K562 (cell line): ENCODE data around the gene PRKAR1B. TPM values are rescaled to one million over a fixed set of nuclear protein-coding genes. Genes with fewer than 3 reads are reported as not detected.

Source experiments
- ATAC-seq: fragments of 200-7000 bp; cut with Tn5 transposase; 3 replicates; pipeline ENCODE4 v1.9.1; 2020; ENCODE audit warnings: moderate library complexity
- BruUV-seq: library from RNA; stranded (reverse); fragments of 400-500 nt; replicated peaks from 2 replicates; lab custom pipeline; 2021; lab: Mats Ljungman, UMichigan
- CTCF ChIA-PET: fragments of 300-600 bp; formaldehyde crosslinking; extraction: SDS; loops from one replicate; lab custom pipeline; 2021; ENCODE audit warnings: low intra/inter-chr PET ratio; lab: Yijun Ruan, JAX
- POLR2A ChIA-PET: fragments of 300-600, 350-650 bp; sonication (Branson Sonifier 250); formaldehyde crosslinking; extraction: SDS; loops from one replicate; lab custom pipeline; 2021; ENCODE audit warnings: antibody characterized with exemption, inconsistent platforms; lab: Yijun Ruan, JAX
- DNase-seq, 4 experiments: peaks; one replicate each; pipeline versions ENCODE4 v3.0.0 to v3.0.0-alpha.2; 2011 to 2018; ENCODE audit warnings: low spot score in 3 of 4, mixed read lengths in 3 of 4; ENCODE audit errors: extremely low read depth in 1 of 4
- FAIRE-seq: peaks from 2 replicates; lab custom pipeline; 2011; peaks lifted over from hg19 to GRCh38; lab: Jason Lieb, UNC
- H2AFZ ChIP-seq: 2 replicates; pipeline ENCODE4 v1.6.0; 2011; ENCODE audit warnings: low read depth, low read length, control low read depth, inconsistent platforms
- H3K27ac ChIP-seq: fragments of 200-600 bp; 3 replicates; pipeline ENCODE4 v1.8.0; 2011; ENCODE audit warnings: low read depth, mild to moderate bottlenecking, control low read depth, inconsistent platforms, low read length, moderate library complexity, mixed read lengths; ENCODE audit errors: extremely low read depth
- H3K27me3 ChIP-seq, 2 experiments: fragments of 300-600 bp in 1 of 2; 2 replicates in 1 of 2; 3 replicates in 1 of 2; pipeline versions ENCODE4 v1.6.0 to v1.8.0; 2011; ENCODE audit warnings: inconsistent platforms in 2 of 2, low read length in 2 of 2, mild to moderate bottlenecking in 1 of 2, mixed read lengths in 1 of 2, moderate library complexity in 1 of 2; ENCODE audit not compliant: control insufficient read depth in 2 of 2, insufficient read depth in 2 of 2
- H3K36me3 ChIP-seq: fragments of 300-600 bp; 3 replicates; pipeline ENCODE4 v1.8.0; 2011; ENCODE audit warnings: mild to moderate bottlenecking, low read length, inconsistent platforms; ENCODE audit not compliant: control insufficient read depth, insufficient read depth
- H3K4me1 ChIP-seq, 2 experiments: fragments of 200-600 bp in 1 of 2; replicated peaks in 1 of 2; 2 replicates in 1 of 2; 3 replicates in 1 of 2; pipeline versions ENCODE4 v1.5.1 to v1.8.0; 2011; ENCODE audit warnings: inconsistent platforms in 2 of 2, low read length in 2 of 2, mild to moderate bottlenecking in 1 of 2, mixed read lengths in 1 of 2, moderate library complexity in 1 of 2; ENCODE audit not compliant: control insufficient read depth in 2 of 2, insufficient read depth in 2 of 2
- H3K4me2 ChIP-seq: 2 replicates; pipeline ENCODE4 v1.6.1; 2011; ENCODE audit warnings: low read length, control low read depth, inconsistent platforms, mixed read lengths; ENCODE audit not compliant: insufficient read depth
- H3K4me3 ChIP-seq: fragments of 200-600 bp; sonication (generic), shearing (Covaris generic); 2 replicates; pipeline ENCODE4 v1.5.1; 2016; ENCODE audit warnings: control low read depth, inconsistent platforms
- H3K79me2 ChIP-seq: fragments of 200-600 bp; 3 replicates; pipeline ENCODE4 v1.8.0; 2011; ENCODE audit warnings: low read length, inconsistent platforms; ENCODE audit not compliant: control insufficient read depth, insufficient read depth
- H3K9ac ChIP-seq, 2 experiments: 2 replicates each; pipeline versions ENCODE4 v1.6.0 to v1.6.1; 2011; ENCODE audit warnings: low read depth in 2 of 2, low read length in 2 of 2, control low read depth in 1 of 2, inconsistent platforms in 1 of 2, mild to moderate bottlenecking in 1 of 2, mixed read lengths in 1 of 2; ENCODE audit not compliant: insufficient read depth in 1 of 2
- H3K9me1 ChIP-seq: one replicate; pipeline ENCODE4 v1.6.0; 2011; ENCODE audit warnings: inconsistent platforms, mild to moderate bottlenecking, low read length, moderate library complexity; ENCODE audit not compliant: control insufficient read depth, insufficient read depth
- H3K9me3 ChIP-seq: replicated peaks from 2 replicates; pipeline ENCODE4 v1.5.1; 2011; ENCODE audit warnings: low read depth, low read length, inconsistent platforms; ENCODE audit not compliant: control insufficient read depth, insufficient read depth
- H4K20me1 ChIP-seq: replicated peaks from 2 replicates; pipeline ENCODE4 v1.6.1; 2011; ENCODE audit warnings: low read length, inconsistent platforms, mixed read lengths; ENCODE audit not compliant: control insufficient read depth, insufficient read depth
- COPS2 ChIP-seq: fragments of 450-650 bp; conservative IDR thresholded peaks from 2 replicates; pipeline ENCODE4 v1.6.1; 2016; ENCODE audit warnings: mild to moderate bottlenecking, moderate library complexity
- HNRNPL ChIP-seq: fragments of 200-400 bp; formaldehyde crosslinking; IDR thresholded peaks from 2 replicates; pipeline ENCODE4 v1.6.1; 2017; ENCODE audit warnings: low read depth, mild to moderate bottlenecking, low read length
- WGBS: fragments of 100-300 bp; shearing (Covaris generic); methylation state at CpG from one replicate; pipeline ENCODE4 v1.1.6; 2016; ENCODE audit warnings: low coverage, mixed read lengths; ENCODE audit not compliant: insufficient coverage; ENCODE audit errors: missing lambda C conversion rate; 5-methylcytosine and 5-hydroxymethylcytosine counted together
- in situ Hi-C: fragments of 300-500 bp; cut with MboI; formaldehyde crosslinking; loops from 4 replicates; pipeline ENCODE4 v1.15.0; 2018; ENCODE audit warnings: inconsistent platforms, mixed read lengths
- intact Hi-C: fragments of 100-400 bp; cut with micrococcal nuclease; formaldehyde crosslinking; loops from 2 replicates; pipeline ENCODE4 v1.14.2; 2022
- polyA plus RNA-seq, 8 experiments: library from polyadenylated mRNA; depleted of rRNA in 4 of 8; stranded (reverse) in 5 of 8; unstranded in 3 of 8; fragments of >200 nt; fragmentation: Nextera tagmentation in 2 of 8; fragmentation: Illumina TruSeq in 1 of 8; extraction: Ambion mirVana in 2 of 8; extraction: Trizol in 1 of 8; gene quantifications; 2 replicates each; pipeline versions ENCODE4 v1.2.1 to v1.2.3, GENCODE V29; 2011 to 2014; ENCODE audit warnings: inconsistent platforms in 1 of 8, missing spikeins in 1 of 8
- total RNA-seq, 7 experiments: library from RNA; depleted of rRNA in 6 of 7; stranded (reverse); fragments of >200 nt in 6 of 7; fragmentation: Illumina TruSeq in 2 of 7; extraction: Trizol in 2 of 7; gene quantifications; 2 replicates each; pipeline versions ENCODE4 v1.2.1 to v1.2.3, GENCODE V29; 2011 to 2021; ENCODE audit warnings: low replicate concordance in 1 of 7
- TF ChIP-seq, protein P1 (sequence below): fragments of 250-450 bp; sonication (Bioruptor Pico); IDR thresholded peaks from 2 replicates; pipeline ENCODE4 v1.5.0; 2020; ENCODE audit warnings: mild to moderate bottlenecking
- TF ChIP-seq, protein P2 (sequence below): fragments of 450-650 bp; formaldehyde crosslinking; IDR thresholded peaks from 2 replicates; pipeline ENCODE4 v1.4.0; 2020; ENCODE audit warnings: mild to moderate bottlenecking, moderate library complexity

The PRKAR1B gene
- total and polyA plus RNA-seq, 9 of the 15 experiments (the other 6 are each of a cell fraction or from before 2014, with no cell fraction given) = 0.99 to 30.5 (median 12.7) TPM

DNA sequence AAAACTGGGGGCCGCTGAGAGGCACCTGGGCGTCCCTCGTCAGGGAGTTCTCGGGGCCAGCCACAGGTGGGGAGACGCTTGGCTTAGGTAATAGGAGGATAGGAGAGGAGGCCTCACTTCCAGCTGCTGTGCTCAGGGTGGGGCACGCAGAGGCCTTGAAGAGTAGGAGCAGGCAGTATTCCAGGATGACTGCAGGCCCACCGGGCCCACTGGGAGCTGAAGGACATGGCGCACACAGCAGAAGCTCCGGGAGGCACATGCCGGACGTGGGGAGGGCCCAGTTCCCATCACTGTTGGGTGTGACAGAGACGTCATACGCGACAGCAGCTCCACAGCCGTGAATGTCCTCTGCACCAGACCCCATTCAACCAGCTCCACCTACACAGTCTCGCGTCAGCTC is 185.4 kb downstream of the PRKAR1B start:
- ChIA-PET POLR2A (interaction anchor here (0.5 kb wide), 1 partner anchor 18 kb away, joined by 3 read pairs; no protein-coding TSS in a partner anchor), CTCF (no interaction called here)
- DNase-seq = no peak
- Histone ChIP-seq H3K4me3 (no peak overlapping the region), H3K9me1 (no peaks in the 10 kb centered on the region), H3K4me1 (peaks cover 5 to 56% of the 10 kb centered on the region in 2 experiments; a peak in 4 of 5 replicates), H3K9ac (peak overlapping the region in 1 of 2 experiments; percentile 64; a peak in 1 of 4 replicates), H3K4me2 (no peak overlapping the region), H3K79me2 (no peaks in the 10 kb centered on the region), H3K36me3 (no peaks in the 10 kb centered on the region), H3K27me3 (no peaks in the 10 kb centered on the region), H4K20me1 (no peaks in the 10 kb centered on the region), H2AFZ (no peak overlapping the region), H3K27ac (no peak overlapping the region)
- no peak for FAIRE-seq
- no peak for ATAC-seq
- intact Hi-C loops = no loop called here
- WGBS = 66% methylated on average over 16 of the region's 17 CpGs
- BruUV-seq = no TSS peak
- TF ChIP-seq, protein P1, sequence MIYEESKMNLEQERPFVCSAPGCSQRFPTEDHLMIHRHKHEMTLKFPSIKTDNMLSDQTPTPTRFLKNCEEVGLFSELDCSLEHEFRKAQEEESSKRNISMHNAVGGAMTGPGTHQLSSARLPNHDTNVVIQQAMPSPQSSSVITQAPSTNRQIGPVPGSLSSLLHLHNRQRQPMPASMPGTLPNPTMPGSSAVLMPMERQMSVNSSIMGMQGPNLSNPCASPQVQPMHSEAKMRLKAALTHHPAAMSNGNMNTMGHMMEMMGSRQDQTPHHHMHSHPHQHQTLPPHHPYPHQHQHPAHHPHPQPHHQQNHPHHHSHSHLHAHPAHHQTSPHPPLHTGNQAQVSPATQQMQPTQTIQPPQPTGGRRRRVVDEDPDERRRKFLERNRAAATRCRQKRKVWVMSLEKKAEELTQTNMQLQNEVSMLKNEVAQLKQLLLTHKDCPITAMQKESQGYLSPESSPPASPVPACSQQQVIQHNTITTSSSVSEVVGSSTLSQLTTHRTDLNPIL (CRISPR knock-in tag) = no peak
- TF ChIP-seq, protein P2, sequence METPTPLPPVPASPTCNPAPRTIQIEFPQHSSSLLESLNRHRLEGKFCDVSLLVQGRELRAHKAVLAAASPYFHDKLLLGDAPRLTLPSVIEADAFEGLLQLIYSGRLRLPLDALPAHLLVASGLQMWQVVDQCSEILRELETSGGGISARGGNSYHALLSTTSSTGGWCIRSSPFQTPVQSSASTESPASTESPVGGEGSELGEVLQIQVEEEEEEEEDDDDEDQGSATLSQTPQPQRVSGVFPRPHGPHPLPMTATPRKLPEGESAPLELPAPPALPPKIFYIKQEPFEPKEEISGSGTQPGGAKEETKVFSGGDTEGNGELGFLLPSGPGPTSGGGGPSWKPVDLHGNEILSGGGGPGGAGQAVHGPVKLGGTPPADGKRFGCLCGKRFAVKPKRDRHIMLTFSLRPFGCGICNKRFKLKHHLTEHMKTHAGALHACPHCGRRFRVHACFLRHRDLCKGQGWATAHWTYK (CRISPR knock-in tag) = no peak
- TF ChIP-seq COPS2 (no peak), HNRNPL (no peak)
- TF ChIP-seq, all 486 proteins: peak for 0
- in situ Hi-C loops = no loop called here
- H3K9me3 ChIP-seq = no peaks in the 10 kb centered on the region
